ES-I3 (cell line): ENCODE data around the gene GFER.

Source experiments
- H3K36me3 ChIP-seq: 2 replicates; pipeline ENCODE4 v1.6.1; 2013; ENCODE audit warnings: mild to moderate bottlenecking, low read length, control low read depth, moderate library complexity; ENCODE audit not compliant: insufficient read depth
- H3K4me1 ChIP-seq: 2 replicates; pipeline ENCODE4 v1.6.1; 2013; ENCODE audit warnings: mild to moderate bottlenecking, control low read depth, low read length; ENCODE audit not compliant: insufficient read depth
- H3K9ac ChIP-seq: 2 replicates; pipeline ENCODE4 v1.6.1; 2013; ENCODE audit warnings: low read depth, mild to moderate bottlenecking, low read length, moderate library complexity
- H3K9me3 ChIP-seq: 2 replicates; pipeline ENCODE4 v1.6.1; 2013; ENCODE audit warnings: mild to moderate bottlenecking, low read length, moderate library complexity; ENCODE audit not compliant: control insufficient read depth, insufficient read depth

GFER gene

DNA sequence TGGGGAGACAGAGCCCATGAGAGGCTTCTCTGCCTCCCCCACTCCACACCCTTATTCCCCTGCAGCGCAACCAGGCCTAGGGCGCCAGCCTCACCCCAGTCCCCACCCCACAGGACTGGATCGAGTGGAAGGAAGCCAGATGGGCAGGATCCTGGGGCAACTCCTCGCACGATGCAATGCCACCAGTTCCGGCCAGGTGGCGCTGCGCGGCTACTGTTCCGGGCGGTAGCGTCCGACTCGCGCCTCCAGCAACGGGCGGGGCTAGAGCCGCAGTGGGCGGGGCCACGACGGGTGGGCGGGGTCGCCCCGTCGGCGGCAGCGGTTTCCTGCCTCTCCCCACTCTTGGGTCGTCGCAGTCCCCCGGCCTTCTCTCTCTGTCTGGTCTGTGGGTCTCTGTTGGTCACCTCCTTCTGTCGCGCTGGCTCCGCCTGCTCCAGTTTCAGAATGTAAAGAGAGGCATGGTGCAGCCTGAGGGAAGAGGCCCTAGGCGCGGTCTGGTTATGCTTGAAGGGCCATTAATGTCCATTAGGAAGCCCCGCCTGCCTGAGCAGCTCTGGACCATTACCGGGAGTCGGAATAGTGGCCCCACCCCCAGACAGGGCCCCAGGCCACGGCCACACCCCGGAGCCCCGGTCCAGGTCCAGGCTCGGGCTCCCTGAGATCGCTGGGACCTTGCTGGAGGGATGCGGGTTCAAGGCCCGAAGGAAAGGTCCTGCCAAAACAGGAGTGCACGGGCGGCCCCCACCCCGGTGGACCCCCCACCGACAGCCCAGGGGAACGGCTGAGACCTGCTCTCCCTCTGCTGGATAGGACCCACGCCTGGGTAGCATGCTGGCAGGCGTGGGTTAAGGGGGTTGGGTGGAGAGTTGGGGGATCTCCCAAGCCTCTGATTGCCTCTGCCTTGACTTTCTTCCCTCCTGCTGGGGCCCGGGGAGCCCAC, 39.4 kb downstream of the GFER start:
- Histone ChIP-seq H3K9me3 (no peaks in the 10 kb centered on the region), H3K9ac (peak overlapping the region; percentile 42), H3K4me1 (peaks cover 6% of the 10 kb centered on the region; the same call in 1 of the 2 replicates), H3K36me3 (no peaks in the 10 kb centered on the region)

DNA sequence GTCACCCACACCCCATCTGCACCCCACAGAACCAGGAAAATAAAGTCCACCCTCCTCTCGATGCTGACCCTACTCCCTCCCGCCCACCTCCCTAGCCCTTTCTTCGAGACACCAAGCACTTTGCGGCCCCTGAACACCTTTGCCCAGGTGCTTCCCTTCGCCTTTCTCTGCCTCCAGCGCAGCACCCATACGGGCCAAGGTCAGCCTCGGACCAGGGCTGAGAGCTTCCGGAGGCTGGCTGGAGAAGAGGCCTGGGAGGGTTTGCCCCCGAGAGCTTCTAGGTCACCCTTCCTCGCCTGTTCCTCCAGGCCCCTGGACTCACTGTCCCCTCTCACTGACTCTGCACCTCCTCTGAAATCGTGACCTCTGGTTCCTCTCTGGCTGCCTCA, 40.0 kb downstream of the GFER start:
- Histone ChIP-seq H3K4me1 (peaks cover 6% of the 10 kb centered on the region; the same call in 1 of the 2 replicates), H3K9ac (peak overlapping the region; percentile 42; the same call in 1 of the 2 replicates), H3K9me3 (no peaks in the 10 kb centered on the region), H3K36me3 (no peaks in the 10 kb centered on the region)

DNA sequence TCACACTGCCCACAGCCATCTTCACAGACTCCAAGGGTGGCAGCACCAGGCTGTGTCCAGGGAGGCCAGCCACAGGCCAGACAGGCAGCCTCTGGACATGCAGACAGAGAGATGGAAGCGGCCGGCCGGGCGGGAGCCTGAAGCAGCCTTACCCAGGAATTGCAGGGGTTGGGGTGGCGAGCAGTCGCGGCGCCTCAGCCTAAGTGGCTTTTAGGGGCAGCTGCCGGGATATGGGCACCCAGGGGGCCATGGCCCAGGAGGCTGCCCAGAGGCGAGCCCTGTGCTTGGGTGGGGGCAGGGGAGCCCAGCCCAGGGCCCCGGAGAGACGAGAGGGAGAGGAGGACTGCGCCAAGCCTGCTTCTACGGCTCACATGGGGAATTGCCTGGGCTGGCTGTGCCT, 41.3 kb downstream of the GFER start:
- H3K36me3 ChIP-seq: no peaks in the 10 kb centered on the region; the same call in 1 of the 2 replicates
- H3K9me3 ChIP-seq: no peaks in the 10 kb centered on the region
- H3K4me1 ChIP-seq: peaks cover 6% of the 10 kb centered on the region; the same call in 1 of the 2 replicates
- H3K9ac ChIP-seq: no peak overlapping the region

DNA sequence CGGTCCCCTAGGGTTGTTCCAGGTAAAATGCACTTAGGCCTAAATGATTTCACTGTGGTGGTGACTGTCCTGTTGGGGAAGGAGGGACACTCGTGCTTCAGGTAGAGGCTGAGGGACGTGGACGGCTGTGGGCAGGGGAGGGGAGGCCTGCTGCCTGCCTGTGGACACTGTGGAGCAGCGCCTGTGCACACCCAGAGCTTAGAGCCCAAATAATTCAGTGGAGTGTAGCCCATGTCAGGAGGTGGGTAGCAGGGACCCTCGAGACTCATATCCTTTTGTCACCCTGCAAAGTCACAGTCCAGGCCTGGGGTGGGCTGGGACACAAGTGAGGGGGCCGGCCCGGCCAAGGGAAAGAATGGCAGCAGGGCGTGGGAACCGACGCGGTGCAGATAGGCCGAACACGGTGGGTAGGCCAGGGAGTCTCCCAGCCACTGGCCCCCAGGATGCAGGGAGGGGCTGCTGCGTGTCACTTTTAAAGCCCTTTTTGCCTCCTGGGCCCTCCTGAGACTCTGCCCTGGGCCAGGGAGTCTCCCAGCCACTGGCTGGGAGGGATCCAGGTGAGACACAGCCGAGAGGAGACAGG, 42.0 kb downstream of the GFER start:
- H3K4me1 ChIP-seq: peaks cover 6% of the 10 kb centered on the region; the same call in 1 of the 2 replicates
- H3K9me3 ChIP-seq: no peaks in the 10 kb centered on the region
- H3K9ac ChIP-seq: peak overlapping the region; percentile 44; the same call in 1 of the 2 replicates
- H3K36me3 ChIP-seq: no peaks in the 10 kb centered on the region; the same call in 1 of the 2 replicates

DNA sequence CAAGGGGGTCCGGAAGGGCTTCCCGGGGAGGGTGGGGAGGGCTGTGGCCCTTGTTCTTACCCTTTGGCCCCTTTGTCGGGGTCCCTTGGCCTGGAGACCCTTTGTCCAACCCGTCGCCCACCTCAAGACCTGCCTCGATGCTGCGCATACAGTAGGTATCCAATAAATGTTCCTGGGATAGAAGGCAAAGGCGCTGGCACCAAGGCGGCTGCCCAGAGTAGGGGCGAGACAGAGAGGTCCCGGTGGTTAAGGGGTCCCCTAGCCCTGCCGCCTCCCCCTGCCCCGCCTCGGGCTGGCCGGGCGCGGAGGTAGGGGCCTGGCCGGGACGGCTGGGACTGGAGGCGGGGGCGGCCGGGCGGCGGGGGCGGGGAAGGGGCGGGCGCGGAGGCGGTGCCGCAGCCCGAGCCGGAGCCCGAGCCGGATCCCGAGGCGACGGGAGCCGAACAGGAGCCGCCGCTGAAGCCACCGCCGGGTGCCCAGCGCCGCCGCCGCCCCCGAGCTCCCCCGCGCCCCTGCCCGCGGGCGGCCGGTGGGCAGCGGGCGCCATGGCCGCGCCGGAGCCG, 42.5 kb downstream of the GFER start, which contains the start of gene NHERF2:
Gene NHERF2 (plus strand): TSS at position 442 of the 563 bp plus-strand sequence. CDS start 104 bp downstream, at position 546.
- H3K36me3 ChIP-seq: no peaks in the 10 kb centered on the region; the same call in 1 of the 2 replicates
- H3K4me1 ChIP-seq: peaks cover 6% of the 10 kb centered on the region; the same call in 1 of the 2 replicates
- no peaks in the 10 kb centered on the region for H3K9me3 ChIP-seq
- peak within 1 kb of the TSS; percentile 49; the same call in 1 of the 2 replicates for H3K9ac ChIP-seq

DNA sequence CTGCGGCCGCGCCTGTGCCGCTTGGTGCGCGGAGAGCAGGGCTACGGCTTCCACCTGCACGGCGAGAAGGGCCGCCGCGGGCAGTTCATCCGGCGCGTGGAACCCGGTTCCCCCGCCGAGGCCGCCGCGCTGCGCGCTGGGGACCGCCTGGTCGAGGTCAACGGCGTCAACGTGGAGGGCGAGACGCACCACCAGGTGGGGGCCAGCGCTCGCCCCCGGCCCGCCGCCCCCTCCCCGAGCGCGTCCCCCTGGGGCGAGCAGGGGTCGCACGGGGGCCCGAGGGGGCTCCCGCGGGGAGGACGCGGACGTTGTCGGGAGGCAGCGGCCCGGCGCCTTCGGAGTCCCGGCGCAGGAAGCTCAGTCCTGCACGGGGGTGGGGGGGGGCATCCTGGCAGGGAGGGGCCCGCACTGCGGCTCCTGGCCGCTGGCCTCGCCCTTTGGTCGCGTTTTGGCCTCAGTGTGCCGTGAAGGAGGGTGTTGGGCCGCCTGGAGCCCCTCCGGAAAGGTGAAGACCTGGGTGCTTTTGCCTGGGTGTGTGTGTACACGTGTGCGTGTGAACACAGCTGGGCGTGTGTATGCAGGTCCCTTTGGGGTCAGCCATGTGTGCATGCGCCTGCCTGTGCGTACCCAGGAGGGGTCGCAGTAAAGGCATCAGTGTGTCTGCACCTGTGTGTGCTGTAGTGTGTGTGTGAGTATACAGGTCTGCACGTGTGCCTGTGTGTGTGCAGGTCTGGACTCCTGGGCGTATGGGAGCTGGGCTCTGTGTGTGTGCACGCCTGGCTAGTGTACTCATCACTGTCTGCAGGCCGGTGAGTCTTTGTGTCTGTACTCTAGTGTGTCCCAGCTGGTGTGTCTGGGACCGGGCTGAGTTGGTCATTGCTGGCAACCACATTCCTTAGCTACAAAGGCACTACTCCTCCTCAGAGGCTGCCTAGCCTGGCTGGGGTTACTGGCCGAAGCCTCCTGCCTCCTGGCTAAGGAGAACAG, 43.3 kb downstream of the GFER start:
- Histone ChIP-seq H3K36me3 (no peaks in the 10 kb centered on the region; the same call in 1 of the 2 replicates), H3K9ac (peak overlapping the region; percentile 49; the same call in 1 of the 2 replicates), H3K4me1 (peaks cover 10% of the 10 kb centered on the region; the same call in 1 of the 2 replicates), H3K9me3 (no peaks in the 10 kb centered on the region)

DNA sequence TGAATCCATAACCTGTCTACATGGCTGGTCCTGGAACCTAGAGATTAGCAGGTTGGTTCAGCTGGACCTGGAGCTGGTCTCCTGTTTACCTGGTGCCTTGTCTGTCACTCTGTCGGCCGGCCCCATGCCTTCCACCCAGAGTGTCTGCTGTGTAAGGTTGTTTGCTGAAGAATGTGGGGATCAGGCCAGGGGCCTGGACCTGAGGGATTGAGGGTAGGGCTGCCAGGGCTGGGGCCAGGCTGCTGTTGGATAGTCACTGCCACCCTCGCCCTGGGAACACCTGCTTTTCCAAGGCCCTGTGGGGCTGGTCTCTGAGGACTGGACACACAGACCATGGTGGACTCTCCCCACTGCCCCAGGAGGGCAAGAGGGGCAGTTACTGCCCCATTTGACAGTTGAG, 44.2 kb downstream of the GFER start:
- H3K9me3 ChIP-seq: no peaks in the 10 kb centered on the region
- H3K4me1 ChIP-seq: peaks cover 18% of the 10 kb centered on the region; the same call in 1 of the 2 replicates
- no peaks in the 10 kb centered on the region; the same call in 1 of the 2 replicates for H3K36me3 ChIP-seq
- H3K9ac ChIP-seq: no peak overlapping the region

DNA sequence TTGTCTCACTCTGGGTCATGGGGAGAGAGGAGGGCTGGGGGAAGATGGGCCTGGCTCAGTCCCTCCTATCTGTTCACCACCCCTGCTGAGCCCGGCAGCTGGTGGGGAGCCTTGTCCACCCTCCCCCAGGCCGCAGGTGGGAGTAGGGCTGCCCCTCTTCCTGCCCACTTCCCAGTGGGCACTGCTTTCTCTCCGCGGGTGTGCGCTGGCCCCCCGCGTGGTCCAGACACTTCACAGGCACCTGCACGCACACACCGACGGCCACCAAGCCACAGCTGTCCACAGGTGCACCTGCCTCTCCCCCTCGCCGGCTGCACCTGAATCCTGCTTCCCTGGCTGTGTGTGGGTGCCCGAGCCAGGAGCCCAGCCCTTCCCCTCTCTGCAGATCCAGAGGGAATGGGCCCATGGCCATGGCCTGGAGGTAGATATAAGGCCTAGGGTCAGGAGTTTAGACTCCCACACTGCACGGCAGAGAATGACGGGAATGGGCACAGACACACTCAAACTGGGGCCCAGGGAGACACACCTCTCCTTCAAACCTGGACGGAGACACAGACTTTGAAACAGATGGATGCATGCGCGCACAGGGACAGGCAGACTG, 44.7 kb downstream of the GFER start:
- H3K4me1 ChIP-seq: peaks cover 22% of the 10 kb centered on the region; the same call in 1 of the 2 replicates
- no peak overlapping the region for H3K9ac ChIP-seq
- H3K9me3 ChIP-seq: no peaks in the 10 kb centered on the region
- H3K36me3 ChIP-seq: no peaks in the 10 kb centered on the region; the same call in 1 of the 2 replicates

DNA sequence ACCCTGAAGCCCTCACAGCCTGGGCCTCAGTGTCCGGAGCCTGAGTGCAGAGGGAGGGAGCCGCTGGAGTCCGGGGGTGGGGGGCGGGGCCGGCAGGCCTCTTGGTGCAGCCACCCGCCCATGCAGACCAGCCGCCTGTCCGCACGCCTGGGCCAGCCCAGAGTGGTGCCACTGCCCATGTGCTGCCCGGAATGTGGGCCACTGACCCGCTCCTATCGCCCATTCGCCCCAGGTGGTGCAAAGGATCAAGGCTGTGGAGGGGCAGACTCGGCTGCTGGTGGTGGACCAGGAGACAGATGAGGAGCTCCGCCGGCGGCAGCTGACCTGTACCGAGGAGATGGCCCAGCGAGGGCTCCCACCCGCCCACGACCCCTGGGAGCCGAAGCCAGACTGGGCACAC, 45.4 kb downstream of the GFER start:
- H3K9ac ChIP-seq: no peak overlapping the region
- H3K4me1 ChIP-seq: peaks cover 21% of the 10 kb centered on the region; the same call in 1 of the 2 replicates
- H3K36me3 ChIP-seq: no peaks in the 10 kb centered on the region; the same call in 1 of the 2 replicates
- H3K9me3 ChIP-seq: no peaks in the 10 kb centered on the region

DNA sequence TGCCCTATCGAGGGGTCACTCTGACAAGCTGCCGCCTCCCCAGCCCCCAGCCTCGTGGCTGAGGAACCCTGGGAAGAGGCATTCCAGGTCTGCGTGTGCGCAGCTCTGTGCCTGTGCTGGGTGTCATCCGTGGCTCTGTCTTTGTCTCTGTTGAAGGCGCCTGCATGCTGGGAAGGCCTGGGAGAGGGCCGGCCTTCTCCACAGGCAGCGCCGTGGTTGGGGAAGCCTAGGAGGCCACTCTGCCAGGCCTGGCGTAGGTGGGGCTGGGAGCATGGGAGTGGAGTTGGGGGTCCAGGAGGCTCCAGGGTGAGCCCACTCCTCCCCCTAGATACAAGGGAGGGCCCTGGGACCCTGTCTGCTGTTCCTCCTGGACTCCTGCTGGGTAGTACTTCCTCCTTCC, 46.0 kb downstream of the GFER start:
- Histone ChIP-seq H3K36me3 (no peaks in the 10 kb centered on the region; the same call in 1 of the 2 replicates), H3K9ac (no peak overlapping the region), H3K4me1 (peaks cover 20% of the 10 kb centered on the region; the same call in 1 of the 2 replicates), H3K9me3 (no peaks in the 10 kb centered on the region)

DNA sequence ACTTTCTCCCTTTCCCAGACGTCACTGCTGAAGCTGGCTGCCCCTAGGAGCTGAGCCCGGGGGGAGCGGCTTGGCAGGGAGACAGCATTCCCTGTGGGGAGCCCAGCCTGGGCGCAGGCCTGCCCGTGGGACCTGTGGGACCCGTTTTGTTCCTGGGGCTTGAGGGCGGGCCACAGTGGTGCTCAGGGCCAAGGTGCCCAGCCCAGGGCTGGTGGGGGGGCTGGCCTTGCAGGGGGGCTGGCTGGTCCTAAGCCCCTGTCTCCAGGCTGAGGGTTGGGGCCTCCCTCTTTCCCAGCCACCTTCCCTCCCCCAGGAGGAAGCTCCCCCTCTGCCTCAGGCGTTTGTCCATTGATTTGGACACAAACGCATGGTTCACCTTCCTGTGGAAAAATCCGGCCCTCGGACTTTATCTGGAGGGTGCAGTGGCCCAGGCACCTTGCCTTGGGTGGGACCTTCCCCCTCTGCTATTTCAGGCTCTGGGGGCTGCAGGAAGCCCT, 47.1 kb downstream of the GFER start:
- peaks cover 20% of the 10 kb centered on the region; the same call in 1 of the 2 replicates for H3K4me1 ChIP-seq
- H3K9me3 ChIP-seq: no peaks in the 10 kb centered on the region
- no peak overlapping the region for H3K9ac ChIP-seq
- no peaks in the 10 kb centered on the region; the same call in 1 of the 2 replicates for H3K36me3 ChIP-seq

DNA sequence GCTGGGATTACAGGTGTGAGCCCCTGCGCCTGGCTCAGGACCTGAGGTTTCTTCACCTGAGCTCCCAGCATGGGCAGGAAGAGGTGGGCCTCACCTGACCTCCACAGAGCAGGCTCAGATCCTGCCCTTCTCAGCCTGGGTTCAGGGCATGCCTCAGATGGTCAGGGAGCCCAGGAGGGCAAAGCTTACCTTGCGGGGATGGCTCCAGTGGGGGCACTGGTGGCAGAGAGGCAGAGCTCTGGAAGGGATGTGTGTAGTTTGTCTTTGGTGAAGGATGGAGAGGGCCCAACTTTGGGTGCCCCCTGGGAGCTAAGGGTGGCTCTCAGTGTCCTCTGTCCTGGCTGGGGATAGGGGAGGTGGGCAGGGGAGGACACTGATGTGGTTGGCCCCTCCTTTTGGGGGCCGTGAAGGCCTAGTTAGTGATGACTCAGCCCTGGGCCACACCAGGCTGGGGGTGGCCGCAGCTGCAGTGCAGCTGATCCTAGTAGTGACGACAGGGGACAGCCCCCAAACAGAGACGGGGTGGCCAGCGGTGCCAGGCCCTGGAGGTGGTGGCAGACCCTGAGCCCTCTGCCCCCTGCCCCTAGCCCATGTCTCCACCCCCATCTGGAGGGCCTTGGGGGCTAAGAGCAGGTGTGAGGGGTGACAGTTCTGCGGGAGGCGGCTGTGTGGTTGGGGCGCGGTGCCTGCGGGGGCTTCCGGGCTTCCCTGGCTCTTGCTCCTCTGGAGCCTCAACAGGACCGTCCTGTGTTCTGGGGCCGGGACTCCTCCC, 48.5 kb downstream of the GFER start:
- Histone ChIP-seq H3K9me3 (no peaks in the 10 kb centered on the region), H3K4me1 (peaks cover 20% of the 10 kb centered on the region; the same call in 1 of the 2 replicates), H3K36me3 (no peaks in the 10 kb centered on the region; the same call in 1 of the 2 replicates), H3K9ac (no peak overlapping the region)
